NCI-H2227 (cell line): ENCODE measurements around the gene LRRC45.
"Not testable (repeated sequence)": the region's sequence is repeated elsewhere in the genome, so short reads cannot be mapped to it uniquely, and the experiment has no call there.

Experiments
- DNase-seq: peaks from one replicate; lab custom pipeline; 2025; ENCODE audit not compliant: unreplicated experiment; lab: John Stamatoyannopoulos, UW

The LRRC45 gene

DNA sequence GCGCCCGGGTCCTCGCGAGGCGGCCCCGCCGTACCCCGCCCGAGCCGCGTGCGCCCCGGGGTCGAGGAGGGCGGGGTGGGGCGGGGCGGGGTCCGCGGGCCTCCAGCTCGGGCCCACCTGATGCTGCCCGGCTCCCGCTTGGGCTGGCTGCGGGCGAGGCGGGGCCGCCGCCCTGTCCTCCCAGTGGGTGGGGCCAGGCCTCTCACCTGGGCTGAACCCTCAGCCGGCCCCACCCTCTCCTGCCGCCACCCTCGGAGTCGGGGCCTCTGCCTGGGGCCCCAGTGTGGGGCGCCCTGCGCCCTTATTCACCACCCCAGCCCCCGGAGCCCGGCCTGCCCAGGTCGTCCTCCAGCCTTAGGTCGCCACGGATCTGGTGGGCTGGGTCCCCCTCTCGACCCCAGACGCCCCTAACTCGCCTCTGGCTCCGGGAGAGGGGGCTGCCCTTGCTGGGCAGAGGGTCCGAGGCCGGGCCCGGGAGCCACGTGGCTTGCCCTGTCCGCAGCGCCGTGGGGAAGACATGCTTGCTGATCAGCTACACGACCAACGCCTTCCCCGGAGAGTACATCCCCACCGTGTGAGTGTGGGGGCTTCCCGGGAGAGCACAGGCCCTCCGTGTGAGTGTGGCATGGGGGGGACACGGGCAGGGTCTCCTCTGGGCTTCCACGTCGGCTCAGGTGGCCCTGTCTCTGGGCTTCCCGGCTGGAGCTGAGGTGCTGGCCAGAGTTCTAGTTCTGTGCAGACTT is 9.0 kb downstream of the LRRC45 start:
- DNase-seq = peak; percentile 58

- no peak for DNase-seq
These were observed 10.4 kb downstream of the LRRC45 start for GRCh38 chr17:82033359-82034085.

DNA sequence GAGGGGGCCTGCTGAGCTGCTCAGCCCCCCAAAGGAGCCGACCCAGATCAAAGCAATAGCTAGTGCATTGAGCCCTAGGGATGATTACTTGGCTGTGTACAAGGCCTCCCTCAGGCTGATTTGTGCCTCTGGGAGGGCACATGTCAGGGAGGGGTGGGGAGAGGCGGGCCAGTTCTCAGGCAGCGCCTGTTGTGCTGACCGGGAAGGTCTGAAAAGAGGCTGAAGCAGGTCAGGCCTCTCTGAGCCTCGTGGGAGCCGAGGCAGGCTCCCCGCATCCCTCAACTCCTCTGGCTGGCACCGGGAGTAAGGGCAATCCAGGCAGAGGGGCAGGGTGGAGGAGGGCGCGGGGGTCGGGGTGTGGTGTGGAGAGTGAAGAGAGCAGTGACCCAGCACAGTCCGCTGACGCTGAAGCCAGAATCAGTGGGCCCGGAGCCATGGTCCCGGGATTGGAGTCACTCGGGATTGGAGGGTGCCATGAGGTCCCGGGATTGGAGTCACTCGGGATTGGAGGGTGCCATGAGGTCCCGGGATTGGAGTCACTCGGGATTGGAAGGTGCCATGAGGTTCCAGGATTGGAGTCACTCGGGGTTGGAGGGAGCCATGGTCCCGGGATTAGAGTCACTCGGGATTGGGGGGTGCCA is 11.4 kb downstream of the LRRC45 start:
- DNase-seq = no peak

DNA sequence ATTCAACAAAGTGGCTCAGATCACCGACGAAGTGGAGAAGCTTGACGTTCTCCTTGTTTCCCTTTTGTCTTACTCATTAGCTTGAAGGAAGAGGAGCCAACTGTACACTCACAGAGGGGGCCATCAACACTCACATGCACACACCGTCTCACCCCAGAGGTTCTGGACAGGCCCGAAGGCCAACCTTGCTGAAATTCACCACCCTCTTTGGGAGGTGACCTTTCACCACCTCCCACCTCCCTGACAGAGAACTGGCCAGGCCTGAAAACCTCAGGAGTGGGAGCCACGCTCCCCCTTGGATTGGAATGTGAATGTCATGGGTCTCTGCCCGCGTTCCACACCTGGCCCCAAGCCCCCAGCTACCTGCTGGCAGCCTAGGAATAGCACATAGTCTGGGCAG is 12.4 kb downstream of the LRRC45 start:
- no peak for DNase-seq

- no peak for DNase-seq
These were observed 13.0 kb downstream of the LRRC45 start for GRCh38 chr17:82035956-82036633.

DNA sequence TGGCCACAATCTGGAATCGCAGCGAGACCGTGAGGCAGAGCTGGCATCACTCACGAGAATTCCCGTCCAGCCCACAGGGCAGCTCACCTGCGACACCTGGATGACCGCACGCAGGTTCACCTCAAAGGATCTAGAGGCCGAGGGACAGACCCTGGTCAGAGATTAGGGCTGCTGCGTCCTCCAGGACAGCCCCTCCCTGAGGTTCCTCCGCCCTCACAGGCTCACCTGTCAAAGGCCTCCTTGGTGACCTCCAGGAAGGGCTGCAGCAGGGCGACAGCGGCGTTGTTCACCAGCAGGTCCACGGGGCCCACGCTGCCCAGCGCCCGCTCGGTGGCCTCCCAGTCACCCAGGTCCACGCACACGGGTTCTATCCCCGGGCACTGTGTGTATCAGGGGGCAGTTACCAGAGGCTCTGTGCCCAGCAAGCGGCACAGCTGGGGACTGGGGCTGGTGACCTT is 13.6 kb downstream of the LRRC45 start:
- DNase-seq = no peak

GRCh38 chr17:82037092-82037888 is 14.2 kb downstream of the LRRC45 start, which contains the start of gene DCXR:
DCXR (minus strand) TSS chr17:82037697; CDS start chr17:82037682, 15 bp downstream.
- peak; percentile 97 for DNase-seq

- DNase-seq = no peak
These were observed 14.7 kb downstream of the LRRC45 start for GRCh38 chr17:82037889-82038195.

GRCh38 chr17:82038796-82039409 is 15.8 kb downstream of the LRRC45 start:
- not testable (repeated sequence) for DNase-seq

GRCh38 chr17:82039695-82040299 is 16.7 kb downstream of the LRRC45 start:
- no peak for DNase-seq

GRCh38 chr17:82041144-82041814 is 18.2 kb downstream of the LRRC45 start:
- DNase-seq = no peak

DNA sequence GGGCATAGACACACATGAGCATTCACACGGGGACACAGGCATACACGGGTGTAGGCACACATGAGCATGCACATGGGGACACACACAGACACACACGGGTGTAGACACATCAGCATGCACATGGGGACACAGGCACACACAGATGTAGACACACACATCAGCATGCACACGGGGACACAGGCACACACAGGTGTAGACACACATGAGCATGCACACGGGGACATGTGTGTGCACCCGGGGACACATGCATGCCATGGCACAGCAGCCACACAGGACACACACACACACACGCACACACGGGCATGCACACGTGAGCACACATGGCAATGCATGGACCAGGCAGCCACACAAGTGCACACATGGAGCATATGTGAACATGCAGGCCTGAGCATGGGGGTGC is 19.5 kb downstream of the LRRC45 start:
- DNase-seq = no peak

DNA sequence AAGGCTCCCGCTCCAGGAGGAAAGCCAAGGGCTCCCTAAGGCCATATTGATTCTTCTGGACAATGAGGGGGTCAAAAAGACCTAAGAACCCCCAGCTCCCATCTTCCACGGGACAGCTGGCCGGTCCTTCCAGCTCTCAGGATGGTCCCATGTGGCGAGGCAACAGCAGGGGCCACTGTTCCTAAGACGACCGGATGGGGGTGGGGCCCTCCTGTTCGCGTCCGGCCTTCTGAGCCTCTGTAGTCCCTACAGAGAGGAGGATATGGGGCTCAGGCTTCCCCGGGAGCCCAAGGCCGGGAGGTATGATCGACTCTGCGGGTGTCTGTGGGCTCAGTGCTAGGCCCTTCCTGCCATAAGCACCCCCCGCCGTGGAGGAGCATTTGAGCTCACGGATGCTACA is 20.4 kb downstream of the LRRC45 start:
- no peak for DNase-seq

DNA sequence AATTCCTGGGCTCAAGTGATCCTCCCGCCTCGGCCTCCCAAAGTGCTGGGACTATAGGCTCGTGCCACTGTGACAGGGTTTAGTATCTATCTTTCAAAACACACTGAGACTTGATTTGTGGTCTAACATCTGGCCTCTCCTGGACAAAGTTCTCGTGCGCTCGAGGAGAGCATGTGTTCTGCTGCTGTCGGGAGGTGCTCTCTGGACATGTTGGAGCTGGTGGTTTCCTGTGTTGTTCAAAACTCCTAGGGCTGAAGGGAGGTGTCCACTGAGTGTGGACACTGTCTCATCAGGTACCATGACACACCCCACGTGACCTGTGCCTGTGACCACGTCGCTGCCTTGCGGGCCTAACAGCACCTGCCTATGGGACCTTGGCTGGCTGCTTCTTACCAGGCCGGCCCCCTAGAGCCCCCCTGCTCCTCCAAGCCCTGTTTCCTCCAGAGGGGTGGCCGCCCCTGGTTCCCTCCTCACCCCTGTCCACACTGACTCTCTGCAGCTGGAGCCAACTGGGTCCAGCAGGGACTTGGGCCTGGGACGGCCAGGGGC is 22.9 kb downstream of the LRRC45 start:
- no peak for DNase-seq

DNA sequence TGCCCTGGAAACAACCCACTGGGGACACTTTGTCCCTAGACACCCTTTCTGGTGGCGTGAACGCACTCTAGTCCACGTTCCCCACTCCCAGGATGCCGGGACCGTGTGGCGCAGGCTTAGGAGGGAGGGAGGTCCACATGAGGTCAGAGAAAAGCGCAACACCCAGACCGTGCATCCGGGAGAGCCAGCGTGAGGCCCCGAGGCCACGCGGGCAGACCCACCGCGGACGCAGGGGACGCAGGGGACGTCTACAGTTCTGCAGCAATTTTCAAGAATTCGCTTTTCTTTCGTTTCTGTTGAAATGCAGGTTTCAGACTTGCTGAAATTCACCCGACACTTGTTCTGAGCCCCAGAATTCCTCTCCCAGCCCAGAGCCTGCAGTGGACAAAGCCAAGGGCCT is 23.8 kb downstream of the LRRC45 start:
- DNase-seq = no peak

- no peak for DNase-seq
These were observed 24.3 kb downstream of the LRRC45 start for GRCh38 chr17:82047379-82047778.

GRCh38 chr17:82047914-82048570 is 24.9 kb downstream of the LRRC45 start:
- DNase-seq = no peak

DNA sequence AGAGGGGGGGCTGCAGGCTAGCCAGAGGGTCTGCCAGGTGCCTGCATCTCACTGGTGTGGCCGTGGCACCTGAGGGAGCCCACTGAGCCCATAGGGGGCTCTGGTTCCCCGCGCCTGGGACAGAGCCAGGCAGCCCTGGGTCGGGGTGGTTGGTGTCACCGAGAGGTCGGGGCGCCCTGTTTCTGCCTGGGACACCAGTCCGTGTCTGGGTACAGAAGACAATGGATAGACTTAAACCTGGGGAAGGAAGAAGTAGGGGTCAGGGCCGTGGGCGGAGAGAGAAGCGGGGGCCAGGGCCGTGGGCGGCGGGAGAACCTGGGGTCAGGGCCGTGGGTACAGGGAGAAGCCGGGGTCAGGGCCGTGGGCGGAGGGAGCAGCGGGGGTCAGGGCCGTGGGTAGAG is 25.5 kb downstream of the LRRC45 start:
- no peak for DNase-seq
